Measurements from ENCODE around the gene FAM120B. TPM values are rescaled to one million over a fixed set of nuclear protein-coding genes. Genes with fewer than 3 reads are reported as not detected.

Gene FAM120B
- total RNA-seq, 1 donor from 2014 or later: 19.7 TPM

GRCh38 chr6:170435766-170436165 lies 129.2 kb downstream of the FAM120B start:
- Mint-ChIP-seq H3K36me3 (peaks cover 2% of the 10 kb centered on the region), H3K27ac (no peak overlapping the region), H3K4me3 (no peak overlapping the region), H3K9me3 (peaks cover 14% of the 10 kb centered on the region), H3K4me1 (peaks cover 53% of the 10 kb centered on the region), H3K27me3 (ENCODE audit: insufficient read depth, low read depth) (peaks cover 10% of the 10 kb centered on the region)
- no peak for DNase-seq (ENCODE audit: low spot score)
- H3K4me3 ChIP-seq: no peak overlapping the region
- peaks cover 12% of the 10 kb centered on the region for H3F3A ChIP-seq (ENCODE audit: low read depth)
- no peak overlapping the region for H2AFZ ChIP-seq (replicated peaks)
- H4K20me1 ChIP-seq (ENCODE audit: low read depth): no peaks in the 10 kb centered on the region
- H3K27ac ChIP-seq: no peak overlapping the region
- H3K27me3 ChIP-seq: no peaks in the 10 kb centered on the region
- H3K9ac ChIP-seq: no peak overlapping the region
- H3K4me1 ChIP-seq: peaks cover 42% of the 10 kb centered on the region
- no peaks in the 10 kb centered on the region for H3K9me3 ChIP-seq (ENCODE audit: low read depth)
- H3K4me2 ChIP-seq: no peak overlapping the region
- TF ChIP-seq EZH2phosphoT487 (IDR thresholded peaks at IDR 0.05) (no peak), CTCF (IDR thresholded peaks at IDR 0.05) (no peak), EZH2 (IDR thresholded peaks at IDR 0.05) (no peak)
- no peaks in the 10 kb centered on the region for H3K36me3 ChIP-seq
- no peaks in the 10 kb centered on the region for H3K79me2 ChIP-seq (ENCODE audit: low read depth)

GRCh38 chr6:170436209-170436809 lies 129.8 kb downstream of the FAM120B start:
- no peaks in the 10 kb centered on the region for H3K79me2 ChIP-seq (ENCODE audit: low read depth)
- no peaks in the 10 kb centered on the region for H4K20me1 ChIP-seq (ENCODE audit: low read depth)
- H3K27me3 Mint-ChIP-seq (ENCODE audit: insufficient read depth, low read depth): peaks cover 10% of the 10 kb centered on the region
- H3K4me1 ChIP-seq: peaks cover 42% of the 10 kb centered on the region
- DNase-seq (ENCODE audit: low spot score): no peak
- peaks cover 2% of the 10 kb centered on the region for H3K36me3 Mint-ChIP-seq
- H3K4me3 ChIP-seq: no peak overlapping the region
- H3K9me3 ChIP-seq (ENCODE audit: low read depth): no peaks in the 10 kb centered on the region
- no peak overlapping the region for H3K9ac ChIP-seq
- no peaks in the 10 kb centered on the region for H3K36me3 ChIP-seq
- H3K9me3 Mint-ChIP-seq: peaks cover 12% of the 10 kb centered on the region
- no peak overlapping the region for H3K27ac Mint-ChIP-seq
- H2AFZ ChIP-seq (replicated peaks): no peak overlapping the region
- TF ChIP-seq EZH2phosphoT487 (IDR thresholded peaks at IDR 0.05) (no peak), CTCF (IDR thresholded peaks at IDR 0.05) (no peak), EZH2 (IDR thresholded peaks at IDR 0.05) (no peak)
- H3K4me1 Mint-ChIP-seq: peaks cover 56% of the 10 kb centered on the region
- no peaks in the 10 kb centered on the region for H3K27me3 ChIP-seq
- peaks cover 12% of the 10 kb centered on the region for H3F3A ChIP-seq (ENCODE audit: low read depth)
- no peak overlapping the region for H3K4me2 ChIP-seq
- no peak overlapping the region for H3K27ac ChIP-seq
- no peak overlapping the region for H3K4me3 Mint-ChIP-seq

- peaks cover 55% of the 10 kb centered on the region for H3K4me1 Mint-ChIP-seq
- H3K4me3 Mint-ChIP-seq: peak overlapping the region; percentile 75
- H4K20me1 ChIP-seq (ENCODE audit: low read depth): no peaks in the 10 kb centered on the region
- H3K4me1 ChIP-seq: peaks cover 40% of the 10 kb centered on the region
- peaks cover 12% of the 10 kb centered on the region for H3K27me3 Mint-ChIP-seq (ENCODE audit: insufficient read depth, low read depth)
- peak overlapping the region; percentile 99 for H3K27ac Mint-ChIP-seq
- H3K27me3 ChIP-seq: no peaks in the 10 kb centered on the region
- peaks cover 2% of the 10 kb centered on the region for H3K36me3 Mint-ChIP-seq
- H3K79me2 ChIP-seq (ENCODE audit: low read depth): no peaks in the 10 kb centered on the region
- H3K27ac ChIP-seq: peak overlapping the region; percentile 59
- no peaks in the 10 kb centered on the region for H3K9me3 ChIP-seq (ENCODE audit: low read depth)
- H3K36me3 ChIP-seq: no peaks in the 10 kb centered on the region
- no peak overlapping the region for H3K4me3 ChIP-seq
- peak overlapping the region; percentile 9 for H3K4me2 ChIP-seq
- no peak overlapping the region for H3K9ac ChIP-seq
- H2AFZ ChIP-seq (replicated peaks): peak overlapping the region; percentile 0
- DNase-seq (ENCODE audit: low spot score): no peak
- TF ChIP-seq EZH2phosphoT487 (IDR thresholded peaks at IDR 0.05) (no peak), EZH2 (IDR thresholded peaks at IDR 0.05) (no peak), CTCF (IDR thresholded peaks at IDR 0.05) (no peak)
- peaks cover 12% of the 10 kb centered on the region for H3K9me3 Mint-ChIP-seq
- H3F3A ChIP-seq (ENCODE audit: low read depth): peaks cover 12% of the 10 kb centered on the region
These were observed 131.3 kb downstream of the FAM120B start for GRCh38 chr6:170437719-170438401.
